ENCODE measurements around the gene PRDX2. TPM values are rescaled to one million over a fixed set of nuclear protein-coding genes. Genes with fewer than 3 reads are reported as not detected.

Gene PRDX2
- total and polyA plus RNA-seq, 10 of the 15 experiments (the other 5 are each of a cell fraction or from before 2014, with no cell fraction given): 93.0 to 812 (median 344) TPM

DNA sequence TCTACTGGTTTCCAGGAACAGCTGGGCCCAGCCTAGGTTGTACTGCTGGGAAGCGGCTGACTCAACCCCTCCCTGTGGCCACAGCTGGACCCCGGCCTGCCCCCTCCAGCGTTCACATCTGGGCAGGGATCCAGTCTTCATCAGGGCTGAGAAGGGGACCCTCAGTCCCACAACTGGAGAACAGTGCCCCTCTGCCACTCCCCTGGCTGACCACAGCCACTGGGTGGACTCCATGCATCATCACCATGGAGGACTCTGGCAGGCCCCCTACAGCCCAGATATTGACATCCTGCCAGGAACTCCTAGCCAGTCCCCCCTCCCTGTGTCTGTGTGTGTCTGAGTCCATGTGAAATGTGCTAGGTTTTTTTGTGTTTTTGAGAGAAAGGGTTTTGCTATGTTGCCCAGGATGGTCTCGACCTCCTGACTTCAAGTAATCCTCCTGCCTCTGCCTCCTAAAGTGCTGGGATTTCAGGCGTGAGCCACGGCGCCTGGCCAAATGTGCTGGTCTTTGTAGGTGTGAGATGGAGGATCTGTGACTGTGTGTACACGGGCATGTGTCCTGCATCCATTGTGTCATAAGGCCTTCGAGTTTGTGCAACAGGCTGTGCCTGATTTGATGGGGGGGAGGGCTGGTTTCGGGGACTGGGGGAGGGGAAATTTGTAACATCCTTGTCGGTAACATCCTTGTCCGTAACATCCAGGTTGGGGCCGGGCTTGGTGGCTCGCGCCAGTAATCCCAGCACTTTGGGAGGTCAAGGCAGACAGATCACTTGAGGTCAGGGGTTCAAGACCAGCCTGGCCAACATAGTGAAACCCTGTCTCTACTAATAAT is 22.2 kb downstream of the PRDX2 start (continued):
- TF ChIP-seq, protein P1, sequence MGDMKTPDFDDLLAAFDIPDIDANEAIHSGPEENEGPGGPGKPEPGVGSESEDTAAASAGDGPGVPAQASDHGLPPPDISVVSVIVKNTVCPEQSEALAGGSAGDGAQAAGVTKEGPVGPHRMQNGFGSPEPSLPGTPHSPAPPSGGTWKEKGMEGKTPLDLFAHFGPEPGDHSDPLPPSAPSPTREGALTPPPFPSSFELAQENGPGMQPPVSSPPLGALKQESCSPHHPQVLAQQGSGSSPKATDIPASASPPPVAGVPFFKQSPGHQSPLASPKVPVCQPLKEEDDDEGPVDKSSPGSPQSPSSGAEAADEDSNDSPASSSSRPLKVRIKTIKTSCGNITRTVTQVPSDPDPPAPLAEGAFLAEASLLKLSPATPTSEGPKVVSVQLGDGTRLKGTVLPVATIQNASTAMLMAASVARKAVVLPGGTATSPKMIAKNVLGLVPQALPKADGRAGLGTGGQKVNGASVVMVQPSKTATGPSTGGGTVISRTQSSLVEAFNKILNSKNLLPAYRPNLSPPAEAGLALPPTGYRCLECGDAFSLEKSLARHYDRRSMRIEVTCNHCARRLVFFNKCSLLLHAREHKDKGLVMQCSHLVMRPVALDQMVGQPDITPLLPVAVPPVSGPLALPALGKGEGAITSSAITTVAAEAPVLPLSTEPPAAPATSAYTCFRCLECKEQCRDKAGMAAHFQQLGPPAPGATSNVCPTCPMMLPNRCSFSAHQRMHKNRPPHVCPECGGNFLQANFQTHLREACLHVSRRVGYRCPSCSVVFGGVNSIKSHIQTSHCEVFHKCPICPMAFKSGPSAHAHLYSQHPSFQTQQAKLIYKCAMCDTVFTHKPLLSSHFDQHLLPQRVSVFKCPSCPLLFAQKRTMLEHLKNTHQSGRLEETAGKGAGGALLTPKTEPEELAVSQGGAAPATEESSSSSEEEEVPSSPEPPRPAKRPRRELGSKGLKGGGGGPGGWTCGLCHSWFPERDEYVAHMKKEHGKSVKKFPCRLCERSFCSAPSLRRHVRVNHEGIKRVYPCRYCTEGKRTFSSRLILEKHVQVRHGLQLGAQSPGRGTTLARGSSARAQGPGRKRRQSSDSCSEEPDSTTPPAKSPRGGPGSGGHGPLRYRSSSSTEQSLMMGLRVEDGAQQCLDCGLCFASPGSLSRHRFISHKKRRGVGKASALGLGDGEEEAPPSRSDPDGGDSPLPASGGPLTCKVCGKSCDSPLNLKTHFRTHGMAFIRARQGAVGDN (IDR thresholded peaks at IDR 0.05): no peak
- TF ChIP-seq TBL1XR1 (IDR thresholded peaks at IDR 0.05; ENCODE audit: low read depth, low read length): no peak
- TF ChIP-seq NRF1 (conservative IDR thresholded peaks at IDR 0.05; ENCODE audit: low read depth, low read length): no peak
- TF ChIP-seq, protein P2, sequence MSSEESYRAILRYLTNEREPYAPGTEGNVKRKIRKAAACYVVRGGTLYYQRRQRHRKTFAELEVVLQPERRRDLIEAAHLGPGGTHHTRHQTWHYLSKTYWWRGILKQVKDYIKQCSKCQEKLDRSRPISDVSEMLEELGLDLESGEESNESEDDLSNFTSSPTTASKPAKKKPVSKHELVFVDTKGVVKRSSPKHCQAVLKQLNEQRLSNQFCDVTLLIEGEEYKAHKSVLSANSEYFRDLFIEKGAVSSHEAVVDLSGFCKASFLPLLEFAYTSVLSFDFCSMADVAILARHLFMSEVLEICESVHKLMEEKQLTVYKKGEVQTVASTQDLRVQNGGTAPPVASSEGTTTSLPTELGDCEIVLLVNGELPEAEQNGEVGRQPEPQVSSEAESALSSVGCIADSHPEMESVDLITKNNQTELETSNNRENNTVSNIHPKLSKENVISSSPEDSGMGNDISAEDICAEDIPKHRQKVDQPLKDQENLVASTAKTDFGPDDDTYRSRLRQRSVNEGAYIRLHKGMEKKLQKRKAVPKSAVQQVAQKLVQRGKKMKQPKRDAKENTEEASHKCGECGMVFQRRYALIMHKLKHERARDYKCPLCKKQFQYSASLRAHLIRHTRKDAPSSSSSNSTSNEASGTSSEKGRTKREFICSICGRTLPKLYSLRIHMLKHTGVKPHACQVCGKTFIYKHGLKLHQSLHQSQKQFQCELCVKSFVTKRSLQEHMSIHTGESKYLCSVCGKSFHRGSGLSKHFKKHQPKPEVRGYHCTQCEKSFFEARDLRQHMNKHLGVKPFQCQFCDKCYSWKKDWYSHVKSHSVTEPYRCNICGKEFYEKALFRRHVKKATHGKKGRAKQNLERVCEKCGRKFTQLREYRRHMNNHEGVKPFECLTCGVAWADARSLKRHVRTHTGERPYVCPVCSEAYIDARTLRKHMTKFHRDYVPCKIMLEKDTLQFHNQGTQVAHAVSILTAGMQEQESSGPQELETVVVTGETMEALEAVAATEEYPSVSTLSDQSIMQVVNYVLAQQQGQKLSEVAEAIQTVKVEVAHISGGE (CRISPR knock-in tag; IDR thresholded peaks at IDR 0.05): no peak
- no peak for TF ChIP-seq RB1 (IDR thresholded peaks at IDR 0.05; ENCODE audit: borderline replicate concordance)
- 0 out of 2 replicates have a peak, but pooled peaks have one; percentile 37 for TF ChIP-seq TCF3 (IDR thresholded peaks at IDR 0.05; ENCODE audit: borderline replicate concordance, insufficient read depth, low read depth, low read length)
- TF ChIP-seq HCFC1 (IDR thresholded peaks at IDR 0.05; ENCODE audit: low read length): no peak
- peak; percentile 62; the same call in 1 of the 2 replicates for TF ChIP-seq TCF12 (IDR thresholded peaks at IDR 0.05; ENCODE audit: low read depth, low read length)
- TF ChIP-seq ZZZ3 (IDR thresholded peaks at IDR 0.05; ENCODE audit: control insufficient read depth, insufficient read length, low read depth): no peak
- TF ChIP-seq SRF (IDR thresholded peaks at IDR 0.05; ENCODE audit: low read depth in 2 of 2, low read length in 2 of 2): no peak
- TF ChIP-seq EGR1 (IDR thresholded peaks at IDR 0.05; ENCODE audit: borderline replicate concordance in 1 of 2, low read depth in 2 of 2, low read length in 2 of 2): 0 out of 3 replicates have a peak, but pooled peaks of 1 of the 2 experiments have one; percentile 25
- no peak for TF ChIP-seq NR2C1 (IDR thresholded peaks at IDR 0.05)
- TF ChIP-seq IKZF2 (IDR thresholded peaks at IDR 0.05): no peak
- no peak for TF ChIP-seq POU2F2 (IDR thresholded peaks at IDR 0.05; ENCODE audit: borderline replicate concordance, low read depth, low read length)
- no peak for TF ChIP-seq BACH1 (IDR thresholded peaks at IDR 0.05; ENCODE audit: borderline replicate concordance)
- no peak for TF ChIP-seq RAD51 (IDR thresholded peaks at IDR 0.05)
- no peak for TF ChIP-seq POLR2AphosphoS2 (IDR thresholded peaks at IDR 0.05; ENCODE audit: low read depth, low read length)
- TF ChIP-seq HDAC6 (IDR thresholded peaks at IDR 0.05; ENCODE audit: unreplicated experiment): no peak
- TF ChIP-seq, protein P3, sequence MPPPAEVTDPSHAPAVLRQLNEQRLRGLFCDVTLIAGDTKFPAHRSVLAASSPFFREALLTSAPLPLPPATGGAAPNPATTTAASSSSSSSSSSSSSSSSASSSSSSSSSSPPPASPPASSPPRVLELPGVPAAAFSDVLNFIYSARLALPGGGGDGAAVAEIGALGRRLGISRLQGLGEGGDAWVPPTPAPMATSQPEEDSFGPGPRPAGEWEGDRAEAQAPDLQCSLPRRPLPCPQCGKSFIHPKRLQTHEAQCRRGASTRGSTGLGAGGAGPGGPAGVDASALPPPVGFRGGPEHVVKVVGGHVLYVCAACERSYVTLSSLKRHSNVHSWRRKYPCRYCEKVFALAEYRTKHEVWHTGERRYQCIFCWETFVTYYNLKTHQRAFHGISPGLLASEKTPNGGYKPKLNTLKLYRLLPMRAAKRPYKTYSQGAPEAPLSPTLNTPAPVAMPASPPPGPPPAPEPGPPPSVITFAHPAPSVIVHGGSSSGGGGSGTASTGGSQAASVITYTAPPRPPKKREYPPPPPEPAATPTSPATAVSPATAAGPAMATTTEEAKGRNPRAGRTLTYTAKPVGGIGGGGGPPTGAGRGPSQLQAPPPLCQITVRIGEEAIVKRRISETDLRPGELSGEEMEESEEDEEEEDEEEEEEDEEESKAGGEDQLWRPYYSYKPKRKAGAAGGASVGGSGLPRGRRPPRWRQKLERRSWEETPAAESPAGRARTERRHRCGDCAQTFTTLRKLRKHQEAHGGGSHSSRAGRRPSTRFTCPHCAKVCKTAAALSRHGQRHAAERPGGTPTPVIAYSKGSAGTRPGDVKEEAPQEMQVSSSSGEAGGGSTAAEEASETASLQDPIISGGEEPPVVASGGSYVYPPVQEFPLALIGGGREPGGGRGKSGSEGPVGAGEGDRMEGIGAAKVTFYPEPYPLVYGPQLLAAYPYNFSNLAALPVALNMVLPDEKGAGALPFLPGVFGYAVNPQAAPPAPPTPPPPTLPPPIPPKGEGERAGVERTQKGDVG (CRISPR knock-in tag; IDR thresholded peaks at IDR 0.05): no peak

All from GM12878 (cell line).